Activated B cell treated with CpG ODN at 0.5 μM for 24 hours (primary cell): ENCODE data around the gene TMUB1. TPM values are rescaled to one million over a fixed set of nuclear protein-coding genes. Genes with fewer than 3 reads are reported as not detected.

Experiments used
- ATAC-seq: fragments of 200-7000 bp; cut with Tn5 transposase; one replicate; pipeline ENCODE4 v1.10.0; 2021; ENCODE audit warnings: low read depth, mild to moderate bottlenecking, moderate library complexity
- CTCF ChIA-PET: fragments of 350-600 bp; sonication (Branson Sonifier 250); formaldehyde crosslinking; loops from one replicate; lab custom pipeline; 2021; ENCODE audit warnings: antibody characterized with exemption; lab: Charles Lee
- POLR2A ChIA-PET: fragments of 350-600 bp; sonication (Branson Sonifier 250); formaldehyde crosslinking; loops from one replicate; lab custom pipeline; 2021; ENCODE audit warnings: antibody characterized with exemption; lab: Charles Lee
- DNase-seq: peaks from one replicate; pipeline ENCODE4 v3.0.0; 2022
- H3K27ac Mint-ChIP-seq: one replicate; pipeline ENCODE4 v1.8.0; 2020; ENCODE audit warnings: mixed read lengths
- H3K27me3 Mint-ChIP-seq: one replicate; pipeline ENCODE4 v1.8.0; 2021; ENCODE audit warnings: mixed read lengths
- H3K36me3 Mint-ChIP-seq: one replicate; pipeline ENCODE4 v1.8.0; 2021; ENCODE audit warnings: low read depth, mixed read lengths
- H3K4me1 Mint-ChIP-seq: one replicate; pipeline ENCODE4 v1.8.0; 2021; ENCODE audit warnings: mixed read lengths
- H3K4me3 Mint-ChIP-seq: one replicate; pipeline ENCODE4 v1.8.0; 2020; ENCODE audit warnings: mild to moderate bottlenecking, mixed read lengths
- H3K9me3 Mint-ChIP-seq: one replicate; pipeline ENCODE4 v1.8.0; 2020; ENCODE audit warnings: mixed read lengths
- CTCF ChIP-seq: fragments of 200-600 bp; IDR thresholded peaks from one replicate; pipeline ENCODE4 v1.8.0; 2022; ENCODE audit warnings: antibody characterized with exemption, mild to moderate bottlenecking
- intact Hi-C: fragments of 100-400 bp; cut with micrococcal nuclease; formaldehyde crosslinking; loops from one replicate; pipeline ENCODE4 v1.15.1; 2024
- total RNA-seq: library from RNA; stranded (reverse); gene quantifications from 2 replicates; pipeline ENCODE4 v1.2.3, GENCODE V29; 2022

TMUB1 gene
- total RNA-seq, 1 donor from 2014 or later: 40.5 TPM

- Mint-ChIP-seq H3K36me3 (peaks cover 2% of the 10 kb centered on the region), H3K27ac (no peak overlapping the region), H3K4me1 (peaks cover 2% of the 10 kb centered on the region), H3K9me3 (no peaks in the 10 kb centered on the region), H3K4me3 (no peak overlapping the region), H3K27me3 (peaks cover 20% of the 10 kb centered on the region)
- ChIA-PET CTCF (no interaction called here), POLR2A (no interaction called here)
- DNase-seq (no peak), ATAC-seq (peak; percentile 47)
- intact Hi-C loops: no loop called here
- TF ChIP-seq CTCF: no peak
Observed at GRCh38 chr7:151117565-151117964, 34.3 kb upstream of the TMUB1 start.

- ChIA-PET CTCF (no interaction called here), POLR2A (no interaction called here)
- Mint-ChIP-seq H3K36me3 (peaks cover 2% of the 10 kb centered on the region), H3K27me3 (peaks cover 25% of the 10 kb centered on the region), H3K9me3 (no peaks in the 10 kb centered on the region), H3K4me3 (no peak overlapping the region), H3K27ac (no peak overlapping the region), H3K4me1 (peaks cover 2% of the 10 kb centered on the region)
- intact Hi-C loops: no loop called here
- ATAC-seq (no peak), DNase-seq (no peak)
- TF ChIP-seq CTCF: no peak
Observed at GRCh38 chr7:151116603-151117440, 33.5 kb upstream of the TMUB1 start.

GRCh38 chr7:151115836-151116418 lies 32.6 kb upstream of the TMUB1 start:
- H3K27me3 Mint-ChIP-seq: peaks cover 26% of the 10 kb centered on the region
- CTCF ChIA-PET: interaction anchor here (1.2 kb wide), 1 partner anchor 8 kb away, joined by 6 read pairs; no protein-coding TSS in a partner anchor
- peak overlapping the region; percentile 59 for H3K4me3 Mint-ChIP-seq
- DNase-seq (no peak), ATAC-seq (no peak)
- POLR2A ChIA-PET: no interaction called here
- no peak overlapping the region for H3K27ac Mint-ChIP-seq
- intact Hi-C loops: no loop called here
- H3K4me1 Mint-ChIP-seq: peaks cover 2% of the 10 kb centered on the region
- TF ChIP-seq CTCF: no peak
- no peaks in the 10 kb centered on the region for H3K36me3 Mint-ChIP-seq
- H3K9me3 Mint-ChIP-seq: no peaks in the 10 kb centered on the region

GRCh38 chr7:151115121-151115835 lies 32.0 kb upstream of the TMUB1 start:
- CTCF ChIA-PET: interaction anchor here (1.2 kb wide), 1 partner anchor 9 kb away, joined by 6 read pairs; no protein-coding TSS in a partner anchor
- H3K27me3 Mint-ChIP-seq: peaks cover 26% of the 10 kb centered on the region

More at GRCh38 chr7:151115121-151115835, 32.0 kb upstream of the TMUB1 start:
- Mint-ChIP-seq H3K36me3 (no peaks in the 10 kb centered on the region), H3K9me3 (no peaks in the 10 kb centered on the region), H3K27ac (no peak overlapping the region), H3K4me1 (peaks cover 2% of the 10 kb centered on the region), H3K4me3 (peak overlapping the region; percentile 59)
- POLR2A ChIA-PET: no interaction called here
- ATAC-seq (peak; percentile 30), DNase-seq (no peak)
- no peak for TF ChIP-seq CTCF
- intact Hi-C loops: no loop called here
